GM21737 (cell line): Measurements from ENCODE around the gene IL2RA.
"Not testable (repeated sequence)": the region's sequence is repeated elsewhere in the genome, so short reads cannot be mapped to it uniquely, and the experiment has no call there.

Experiments used
- ATAC-seq: cut with Tn5 transposase; IDR thresholded peaks from one replicate; pipeline ENCODE4 v1.9.1; 2021; ENCODE audit warnings: mild to moderate bottlenecking, moderate library complexity; ENCODE audit not compliant: unreplicated experiment

The IL2RA gene

GRCh38 chr10:6044060-6044459 is 18.1 kb downstream of the IL2RA start:
- ATAC-seq = no peak

GRCh38 chr10:6043377-6043776 is 18.8 kb downstream of the IL2RA start:
- not testable (repeated sequence) for ATAC-seq

- ATAC-seq = no peak
Measured at GRCh38 chr10:6040205-6040604, 22.0 kb downstream of the IL2RA start.

- no peak for ATAC-seq
Measured at GRCh38 chr10:6039711-6040110, 22.5 kb downstream of the IL2RA start.

- ATAC-seq = no peak
Measured at GRCh38 chr10:6038071-6038631, 24.0 kb downstream of the IL2RA start.

- ATAC-seq = no peak
Measured at GRCh38 chr10:6037422-6037821, 24.7 kb downstream of the IL2RA start.

GRCh38 chr10:6036861-6037321 is 25.3 kb downstream of the IL2RA start:
- no peak for ATAC-seq

GRCh38 chr10:6035931-6036575 is 26.1 kb downstream of the IL2RA start:
- ATAC-seq = no peak

- no peak for ATAC-seq
Measured at GRCh38 chr10:6035101-6035834, 26.9 kb downstream of the IL2RA start.

- ATAC-seq = no peak
Measured at GRCh38 chr10:6034371-6034770, 27.8 kb downstream of the IL2RA start.

- no peak for ATAC-seq
Measured at GRCh38 chr10:6033954-6034353, 28.2 kb downstream of the IL2RA start.

- ATAC-seq = no peak
Measured at GRCh38 chr10:6030940-6031339, 31.2 kb downstream of the IL2RA start.

GRCh38 chr10:6030217-6030616 is 31.9 kb downstream of the IL2RA start:
- ATAC-seq = no peak

- ATAC-seq = no peak
Measured at GRCh38 chr10:6027929-6028328, 34.2 kb downstream of the IL2RA start.

GRCh38 chr10:6025683-6026255 is 36.4 kb downstream of the IL2RA start:
- no peak for ATAC-seq

- no peak for ATAC-seq
Measured at GRCh38 chr10:6024334-6024682, 37.9 kb downstream of the IL2RA start.

GRCh38 chr10:6023661-6024333 is 38.4 kb downstream of the IL2RA start:
- ATAC-seq = no peak

- no peak for ATAC-seq
Measured at GRCh38 chr10:6022660-6023059, 39.5 kb downstream of the IL2RA start.

- no peak for ATAC-seq
Measured at GRCh38 chr10:6020826-6021225, 41.3 kb downstream of the IL2RA start.

- no peak for ATAC-seq
Measured at GRCh38 chr10:6019796-6020195, 42.4 kb downstream of the IL2RA start.

GRCh38 chr10:6019010-6019782 is 43.0 kb downstream of the IL2RA start:
- no peak for ATAC-seq
